Ovary (tissue), 9 donors: ENCODE data around the gene EPB41L1. TPM values are rescaled to one million over a fixed set of nuclear protein-coding genes. Genes with fewer than 3 reads are reported as not detected.

Source experiments
- DNase-seq, 5 donors: peaks; one replicate each; pipeline ENCODE4 v3.0.0-alpha.2; 2019 to 2020
- H3K27ac ChIP-seq, 2 donors: fragments of 200-600 bp; one replicate each; pipeline versions ENCODE4 v1.5.1 to v1.8.0; 2019 to 2022
- H3K27me3 ChIP-seq: fragments of 200-600 bp; one replicate; pipeline ENCODE4 v1.8.0; 2022
- H3K36me3 ChIP-seq: fragments of 200-600 bp; sonication (generic); one replicate; pipeline ENCODE4 v1.5.1; 2019
- H3K4me1 ChIP-seq: one replicate; pipeline ENCODE4 v1.8.1; 2013; ENCODE audit warnings: mild to moderate bottlenecking, moderate library complexity; ENCODE audit not compliant: insufficient read depth
- H3K4me3 ChIP-seq: fragments of 200-600 bp; sonication (generic); one replicate; pipeline ENCODE4 v1.5.1; 2017
- H3K9me3 ChIP-seq, 2 donors: fragments of 200-600 bp in 1 of 2; sonication (generic) in 1 of 2; one replicate each; pipeline versions ENCODE4 v1.5.1 to v1.8.1; 2013 to 2019; ENCODE audit warnings: mild to moderate bottlenecking in 1 of 2, moderate library complexity in 1 of 2
- EP300 ChIP-seq: sonication (generic); formaldehyde crosslinking; IDR thresholded peaks from one replicate; pipeline ENCODE4 v1.6.1; 2017; ENCODE audit warnings: antibody characterized with exemption
- POLR2A ChIP-seq: fragments of 450-650 bp; IDR thresholded peaks from one replicate; pipeline ENCODE4 v1.6.1; 2017; ENCODE audit warnings: antibody characterized with exemption, mild to moderate bottlenecking, moderate library complexity
- WGBS, 3 donors: extraction: QIAGEN DNeasy Blood & Tissue Kit in 1 of 3; methylation state at CpG; one replicate each; pipeline versions ENCODE4 v1.1.5 to v1.1.7; 2013 to 2017; 5-methylcytosine and 5-hydroxymethylcytosine counted together
- intact Hi-C, 4 donors: fragments of 100-400 bp; cut with DNase I; formaldehyde crosslinking; loops; one replicate each; pipeline versions ENCODE4 v1.11.0 to v1.15.1; 2022 to 2023
- polyA plus RNA-seq, 2 donors: library from polyadenylated mRNA; stranded (reverse); fragments of 200-250 nt in 1 of 2; fragments of 350-450 nt in 1 of 2; fragmentation: Illumina TruSeq in 1 of 2; extraction: RNeasy Lipid Tissue Mini Kit (QIAGEN cat#74804) in 1 of 2; gene quantifications; one replicate each; pipeline ENCODE4 v1.2.3, GENCODE V29; 2013 to 2014
- total RNA-seq, 7 donors: library from RNA; depleted of rRNA in 2 of 7; stranded (reverse); fragments of >200 nt in 2 of 7; fragmentation: NEBNext Ultra II Directional in 3 of 7; extraction: Animal tissue kit (Norgen Biotek cat#: 25700) in 3 of 7; gene quantifications; one replicate each; pipeline versions ENCODE4 v1.1.0 to v1.2.4, GENCODE V29; 2016 to 2023
- TF ChIP-seq, protein P1 (sequence below), 3 donors: fragments of 450-650 bp in 2 of 3; fragments of 200-600 bp in 1 of 3; IDR thresholded peaks; one replicate each; pipeline versions ENCODE4 v1.5.1 to v1.8.0; 2016 to 2022; ENCODE audit warnings: antibody characterized with exemption in 3 of 3, mild to moderate bottlenecking in 1 of 3
- donor health status: DM: no; HTN: no; CAD: no; lungs with moderate emphysema.
- donor health status: DM: no; HTN: no; CAD: no.
- donor health status: Bipolar disorder and iron deficiency.
- donor health status: DM: yes; HTN: yes; CAD: no.
- donor health status: DM: no; HTN: no; CAD: no.
- donor health status: DM: yes; HTN: yes; CAD: no.

EPB41L1 gene
- total and polyA plus RNA-seq, 9 donors: 23.4 to 207 (median 63.2) TPM

GRCh38 chr20:36148439-36148838 lies 6.1 kb upstream of the EPB41L1 start:
- 85 to 96% (median 94%) methylated on average over 2 of the region's 2 CpGs for WGBS, 3 donors

DNA sequence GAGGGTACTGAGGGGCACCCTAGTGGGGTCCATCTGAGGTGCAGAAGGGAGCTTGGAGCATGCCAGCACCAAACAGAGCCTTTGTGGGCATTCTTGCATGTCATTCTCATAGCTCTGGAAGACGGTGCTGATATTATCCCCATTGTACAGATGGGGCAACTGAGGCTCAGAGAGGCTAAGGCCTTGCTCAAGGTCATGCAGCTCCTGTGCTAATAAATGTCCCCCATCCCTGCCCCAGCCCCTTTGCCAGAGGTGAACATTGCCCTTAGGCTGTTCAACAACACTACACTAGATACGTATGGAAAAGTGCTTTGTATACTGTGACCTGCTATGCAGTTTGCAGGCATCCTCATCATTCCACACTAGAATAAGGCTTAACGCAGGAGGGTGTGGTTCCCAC lies 5.5 kb upstream of the EPB41L1 start:
- DNase-seq: no peak
- TF ChIP-seq POLR2A (no peak), EP300 (no peak)
- TF ChIP-seq, protein P1, sequence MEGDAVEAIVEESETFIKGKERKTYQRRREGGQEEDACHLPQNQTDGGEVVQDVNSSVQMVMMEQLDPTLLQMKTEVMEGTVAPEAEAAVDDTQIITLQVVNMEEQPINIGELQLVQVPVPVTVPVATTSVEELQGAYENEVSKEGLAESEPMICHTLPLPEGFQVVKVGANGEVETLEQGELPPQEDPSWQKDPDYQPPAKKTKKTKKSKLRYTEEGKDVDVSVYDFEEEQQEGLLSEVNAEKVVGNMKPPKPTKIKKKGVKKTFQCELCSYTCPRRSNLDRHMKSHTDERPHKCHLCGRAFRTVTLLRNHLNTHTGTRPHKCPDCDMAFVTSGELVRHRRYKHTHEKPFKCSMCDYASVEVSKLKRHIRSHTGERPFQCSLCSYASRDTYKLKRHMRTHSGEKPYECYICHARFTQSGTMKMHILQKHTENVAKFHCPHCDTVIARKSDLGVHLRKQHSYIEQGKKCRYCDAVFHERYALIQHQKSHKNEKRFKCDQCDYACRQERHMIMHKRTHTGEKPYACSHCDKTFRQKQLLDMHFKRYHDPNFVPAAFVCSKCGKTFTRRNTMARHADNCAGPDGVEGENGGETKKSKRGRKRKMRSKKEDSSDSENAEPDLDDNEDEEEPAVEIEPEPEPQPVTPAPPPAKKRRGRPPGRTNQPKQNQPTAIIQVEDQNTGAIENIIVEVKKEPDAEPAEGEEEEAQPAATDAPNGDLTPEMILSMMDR (IDR thresholded peaks at IDR 0.05): no peak
- Histone ChIP-seq H3K9me3 (no peaks in the 10 kb centered on the region), H3K27me3 (no peaks in the 10 kb centered on the region), H3K27ac (no peak overlapping the region), H3K4me3 (no peak overlapping the region), H3K4me1 (peaks cover 5% of the 10 kb centered on the region), H3K36me3 (no peaks in the 10 kb centered on the region)
- intact Hi-C loops: no loop called here
- WGBS, 3 donors: 76 to 87% (median 77%) methylated on average over 3 of the region's 3 CpGs

More at GRCh38 chr20:36148439-36148838, 6.1 kb upstream of the EPB41L1 start:
- no peak for DNase-seq
- H3K9me3 ChIP-seq: no peaks in the 10 kb centered on the region
- H3K4me1 ChIP-seq: peaks cover 2% of the 10 kb centered on the region
- H3K27me3 ChIP-seq: no peaks in the 10 kb centered on the region
- TF ChIP-seq POLR2A (no peak), EP300 (no peak)
- TF ChIP-seq, protein P1 (IDR thresholded peaks at IDR 0.05): no peak
- no peak overlapping the region for H3K4me3 ChIP-seq
- H3K36me3 ChIP-seq: no peaks in the 10 kb centered on the region
- no peak overlapping the region for H3K27ac ChIP-seq
- intact Hi-C loops: no loop called here

GRCh38 chr20:36149469-36149868 lies 5.1 kb upstream of the EPB41L1 start:
- WGBS, 3 donors: 58 to 76% (median 59%) methylated on average over 3 of the region's 3 CpGs
- Histone ChIP-seq H3K27ac (no peak overlapping the region), H3K4me3 (no peak overlapping the region), H3K27me3 (no peaks in the 10 kb centered on the region), H3K4me1 (peaks cover 6% of the 10 kb centered on the region), H3K36me3 (no peaks in the 10 kb centered on the region), H3K9me3 (no peaks in the 10 kb centered on the region)
- TF ChIP-seq, protein P1 (IDR thresholded peaks at IDR 0.05): no peak
- TF ChIP-seq POLR2A: no peak
- no peak for TF ChIP-seq EP300
- no peak for DNase-seq
- intact Hi-C loops: no loop called here

DNA sequence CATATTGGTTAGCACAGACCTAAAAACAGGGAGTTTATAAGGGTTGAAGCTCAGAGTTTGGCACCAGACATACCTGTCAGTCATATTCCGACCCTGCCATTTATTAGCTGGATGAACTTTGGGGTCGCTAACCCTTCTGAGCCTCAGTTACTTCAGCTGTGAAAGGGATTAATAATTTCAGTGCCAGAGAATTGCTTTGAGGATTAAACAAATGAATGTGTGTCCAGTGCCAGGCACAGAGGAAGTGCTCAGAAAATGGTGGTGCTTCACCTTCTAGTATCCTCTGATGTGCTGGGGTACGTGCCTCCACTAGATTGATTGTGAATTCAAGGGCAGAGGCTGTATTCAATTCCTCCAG lies 4.1 kb upstream of the EPB41L1 start:
- Histone ChIP-seq H3K4me1 (peaks cover 8% of the 10 kb centered on the region), H3K36me3 (no peaks in the 10 kb centered on the region), H3K27me3 (no peaks in the 10 kb centered on the region), H3K9me3 (no peaks in the 10 kb centered on the region), H3K4me3 (no peak overlapping the region), H3K27ac (no peak overlapping the region)
- TF ChIP-seq POLR2A (no peak), EP300 (no peak)
- TF ChIP-seq, protein P1 (IDR thresholded peaks at IDR 0.05): no peak
- 85 to 92% (median 90%) methylated on average over 3 of the region's 3 CpGs for WGBS, 3 donors
- intact Hi-C loops: no loop called here
- no peak for DNase-seq
